Activated CD8-positive, alpha-beta memory T cell treated with anti-CD3 and anti-CD28 coated beads for 1 hour (primary cell): ENCODE results near the gene THAP7.
"Not testable (repeated sequence)": the region's sequence is repeated elsewhere in the genome, so short reads cannot be mapped to it uniquely, and the experiment has no call there.

Experiments
- DNase-seq, 2 donors: peaks; one replicate each; pipeline ENCODE4 v3.0.0-alpha.2; 2020; ENCODE audit warnings: low read depth in 1 of 2; ENCODE audit errors: extremely low read depth in 1 of 2

THAP7 gene

DNA sequence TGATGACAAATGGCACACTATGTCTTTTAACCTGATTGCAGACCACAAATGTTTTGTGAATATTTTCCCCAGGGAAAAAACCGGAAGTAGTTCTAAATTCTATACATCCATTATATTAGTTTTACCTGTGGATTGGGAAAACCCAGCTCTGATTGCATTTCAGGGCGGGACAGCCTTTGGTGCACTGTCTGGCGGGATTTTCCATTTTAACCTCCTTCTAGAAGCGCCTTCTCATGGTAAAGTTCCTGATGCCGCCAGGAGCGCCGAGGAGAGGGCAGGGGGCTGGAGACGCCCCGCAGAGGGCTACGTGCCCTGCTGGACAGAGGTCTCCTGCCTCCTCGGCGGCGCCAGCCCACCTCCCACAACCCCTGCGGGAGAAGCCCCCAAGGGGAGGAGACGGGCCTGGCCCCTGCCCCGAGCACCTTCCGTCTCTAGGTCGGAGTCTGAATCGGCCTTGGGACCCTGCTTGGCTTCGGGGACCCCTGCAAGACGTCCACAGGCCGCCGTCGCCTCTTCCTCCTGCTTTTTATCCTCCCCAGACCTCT is 11.8 kb upstream of the THAP7 start:
- no peak for DNase-seq

DNA sequence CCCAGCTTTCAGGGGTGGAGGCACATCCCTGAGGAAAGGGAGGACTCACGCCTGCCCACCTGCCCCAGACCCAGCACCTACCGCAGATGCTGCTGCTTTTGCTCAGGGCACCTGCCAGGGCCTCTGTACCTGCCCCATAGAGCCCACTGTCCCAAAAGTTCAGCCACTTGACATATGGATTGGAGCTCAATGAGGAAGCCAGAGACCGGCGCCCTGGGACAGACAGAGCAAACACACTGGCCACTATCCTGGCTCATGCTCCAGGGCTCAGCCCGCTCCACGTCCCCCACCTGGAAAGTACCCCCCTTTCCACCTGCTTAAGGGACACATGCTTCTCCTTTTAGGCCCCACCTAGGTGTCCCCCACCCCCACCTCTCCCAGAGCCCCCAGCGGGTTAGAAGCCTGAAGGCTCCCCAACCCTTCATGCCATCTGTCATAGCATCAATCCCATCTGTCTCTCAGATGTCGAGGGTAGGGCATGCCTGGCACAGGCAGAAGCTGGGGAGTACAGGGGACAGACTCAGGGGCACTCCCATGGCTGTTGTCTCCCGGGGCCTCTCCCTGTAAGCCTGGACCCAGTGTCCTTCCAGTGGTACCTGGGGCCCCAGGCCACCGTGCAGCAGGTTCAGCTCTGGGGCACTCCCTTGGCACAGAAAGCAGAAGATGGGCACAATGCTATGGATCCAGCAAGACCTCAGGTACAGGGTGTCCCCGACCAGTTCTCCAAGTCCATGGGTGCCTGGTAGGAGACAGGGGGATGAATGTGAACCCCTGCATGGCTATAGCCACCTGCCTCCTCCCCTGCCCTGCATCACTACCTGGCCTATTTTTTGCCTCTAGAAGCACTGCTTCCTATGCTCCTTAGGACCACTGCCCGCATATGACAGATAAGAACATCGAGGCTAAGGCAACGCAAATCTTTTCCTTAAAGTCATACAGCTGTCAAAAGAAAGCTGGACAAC is 10.8 kb upstream of the THAP7 start:
- DNase-seq, result no peak

DNA sequence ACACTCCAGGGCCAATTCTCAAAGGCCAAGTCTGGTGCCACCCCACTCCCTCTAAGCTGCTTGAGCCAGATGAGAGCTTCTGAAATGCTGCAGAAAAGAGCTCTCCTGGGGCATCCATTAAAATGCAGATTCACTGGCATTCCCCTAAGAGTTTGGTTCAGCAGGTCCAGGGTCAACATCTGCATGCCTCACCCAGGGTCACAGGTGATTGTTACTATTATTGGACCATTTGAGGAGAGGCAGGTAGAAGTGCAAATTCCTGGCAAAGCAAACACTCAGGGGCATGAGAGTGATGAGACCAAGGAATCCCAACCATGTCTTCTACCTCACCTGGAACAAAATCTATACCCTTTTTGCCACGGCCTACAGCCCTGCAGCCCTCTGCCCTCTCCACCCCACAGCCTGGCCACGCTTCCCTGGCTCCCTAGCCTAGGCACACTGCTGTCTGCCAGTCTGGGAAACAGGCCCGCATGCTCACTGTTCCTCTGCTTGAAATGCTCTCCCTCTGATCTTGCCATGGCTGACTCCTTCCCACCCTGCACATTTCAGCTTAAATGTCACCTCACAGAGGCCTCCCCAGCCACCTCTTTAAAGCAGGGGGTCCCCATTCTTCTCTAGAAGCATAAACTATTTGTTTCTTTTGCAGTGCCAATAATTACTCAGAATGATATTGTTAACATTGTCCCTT is 8.7 kb upstream of the THAP7 start:
- no peak for DNase-seq

DNA sequence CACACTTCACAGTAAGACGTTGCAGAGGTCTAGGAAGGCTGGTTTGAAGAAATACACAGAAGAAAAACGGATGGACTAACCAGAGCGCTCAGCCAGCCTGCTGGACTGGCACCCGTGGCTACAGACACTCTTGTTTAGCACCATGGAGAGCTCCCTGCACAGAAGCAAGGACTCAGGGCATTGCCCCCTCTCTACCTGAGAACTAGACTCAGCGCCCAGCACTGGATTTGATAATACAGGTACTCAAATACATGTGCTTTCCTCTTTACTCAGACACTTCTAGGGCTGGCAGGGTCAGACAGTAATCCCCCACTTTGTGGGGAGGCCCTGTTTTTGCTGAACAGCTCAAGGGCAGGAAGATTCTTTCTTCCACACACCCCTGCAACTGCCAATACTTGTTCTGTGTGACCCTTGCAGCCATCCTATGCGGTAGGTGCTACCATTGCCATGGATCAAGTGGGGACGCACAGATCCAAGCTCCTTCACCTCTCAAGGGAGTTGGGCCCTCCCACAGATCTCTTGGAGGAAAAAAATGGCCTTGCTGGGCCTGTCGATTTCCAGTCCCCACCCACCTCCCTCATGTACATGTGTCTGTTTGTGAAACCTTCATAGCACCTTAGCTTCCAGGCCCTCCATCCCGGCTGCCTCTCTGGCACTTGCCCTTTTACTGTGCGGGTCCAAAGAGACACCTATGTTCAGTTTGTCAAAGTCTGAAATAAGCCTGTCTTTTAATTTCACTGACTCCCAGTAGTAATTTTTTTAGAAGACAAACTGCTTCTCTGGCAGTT is 7.9 kb upstream of the THAP7 start:
- DNase-seq, result no peak

DNA sequence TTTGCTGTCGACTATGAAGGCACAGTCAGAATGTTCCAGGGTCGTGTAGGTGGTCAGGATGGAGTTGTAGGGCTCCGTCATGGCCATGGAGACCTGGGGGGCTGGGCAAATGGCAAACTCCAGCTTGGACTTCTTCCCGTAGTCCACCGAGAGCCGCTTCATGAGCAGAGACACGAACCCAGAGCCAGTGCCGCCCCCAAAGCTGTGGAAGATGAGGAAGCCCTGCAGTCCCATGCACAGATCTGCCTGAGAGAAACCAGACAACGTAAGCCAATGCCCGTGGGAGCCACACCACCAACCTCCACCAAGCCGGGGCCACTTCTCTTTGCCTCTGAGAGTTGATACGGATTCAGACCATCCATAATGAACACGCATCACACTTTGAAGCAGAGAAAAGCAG is 7.3 kb upstream of the THAP7 start:
- DNase-seq, result not testable (repeated sequence)

DNA sequence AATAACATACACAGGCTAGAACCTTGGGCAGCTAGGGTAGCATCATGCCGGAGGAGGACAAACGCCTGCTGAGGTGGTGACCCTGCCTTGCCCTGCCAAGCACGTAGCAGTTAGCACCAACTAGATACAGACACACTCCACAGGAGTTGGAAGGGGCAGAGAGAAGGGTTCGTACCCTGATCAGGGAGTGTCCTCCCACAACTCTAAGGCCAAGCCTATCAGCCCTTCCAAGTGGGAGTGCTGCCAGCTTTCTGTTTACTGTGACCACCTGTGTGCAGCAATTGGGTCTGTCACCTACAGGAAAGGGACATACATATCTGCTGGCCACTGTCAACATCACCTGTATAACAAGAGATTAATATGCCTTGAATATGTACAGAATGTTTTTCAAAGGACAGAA is 1.9 kb upstream of the THAP7 start:
- no peak for DNase-seq

DNA sequence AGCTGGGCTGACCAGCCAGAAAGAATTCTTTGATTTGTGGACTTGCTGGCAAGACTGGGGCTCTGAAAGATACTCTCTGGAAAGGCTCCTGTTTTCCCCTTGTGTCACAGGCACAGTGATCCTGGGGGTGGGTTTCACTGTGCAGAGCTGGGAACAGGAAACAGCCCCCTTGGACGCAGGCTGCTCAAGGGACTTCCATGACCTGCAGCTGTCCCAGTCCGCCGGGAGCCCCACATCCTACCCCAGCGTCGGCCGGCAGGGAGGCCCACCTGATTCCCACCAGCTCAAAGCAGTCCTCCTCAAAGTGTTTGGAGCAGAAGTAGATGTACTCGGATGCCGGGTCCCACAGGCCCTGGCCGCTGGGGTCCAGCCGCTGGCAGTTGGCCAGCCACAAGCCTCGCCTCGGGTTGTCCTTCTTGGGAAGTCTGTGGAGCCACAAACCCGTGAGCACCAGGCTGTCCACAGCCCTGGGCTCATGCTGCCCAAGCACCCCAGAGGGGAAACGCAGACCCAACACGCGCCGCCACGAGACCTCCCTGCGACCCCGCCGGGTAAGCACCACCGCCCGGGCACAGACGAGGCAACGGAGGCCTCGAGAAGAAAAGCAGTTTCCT is 824 bp downstream of the THAP7 start:
- DNase-seq, result no peak

DNA sequence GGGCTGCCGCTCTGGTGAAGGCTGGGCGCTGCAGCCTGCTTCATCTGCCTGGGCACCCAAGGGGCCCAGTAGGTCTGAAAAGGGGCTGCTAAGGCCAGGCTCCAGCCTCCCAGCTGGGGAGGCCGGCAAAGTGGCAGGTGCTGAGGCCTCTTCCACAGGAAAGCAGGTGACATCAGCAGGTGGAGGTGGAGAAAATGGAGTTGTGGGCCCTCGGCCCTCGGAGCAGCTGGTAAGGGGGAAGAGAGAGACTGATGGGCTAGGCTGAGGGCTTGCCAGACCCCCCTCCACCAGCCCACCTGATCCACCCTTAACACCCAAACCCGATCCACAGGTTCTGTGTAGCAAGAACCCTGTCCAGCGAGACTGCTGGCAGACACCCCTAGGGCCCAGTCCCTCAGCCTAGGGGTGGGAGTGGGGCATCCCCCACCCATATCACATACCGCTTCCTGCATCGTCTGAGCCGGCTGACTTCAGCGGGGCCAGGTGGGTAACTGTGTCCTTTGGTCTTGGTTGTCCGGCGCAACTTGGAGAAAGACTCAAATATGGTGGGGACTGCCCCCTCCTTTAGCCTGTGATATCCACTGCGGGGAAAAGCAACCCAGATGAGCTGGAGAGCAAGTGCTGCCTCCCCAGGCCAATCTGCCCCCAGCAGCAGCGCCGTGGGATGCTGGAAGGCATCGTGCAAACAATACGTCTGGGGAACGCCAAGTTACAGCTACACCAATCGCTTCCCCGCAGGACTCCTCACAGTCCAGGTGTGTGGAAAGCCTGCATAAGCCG is 1.5 kb downstream of the THAP7 start:
- no peak for DNase-seq

DNA sequence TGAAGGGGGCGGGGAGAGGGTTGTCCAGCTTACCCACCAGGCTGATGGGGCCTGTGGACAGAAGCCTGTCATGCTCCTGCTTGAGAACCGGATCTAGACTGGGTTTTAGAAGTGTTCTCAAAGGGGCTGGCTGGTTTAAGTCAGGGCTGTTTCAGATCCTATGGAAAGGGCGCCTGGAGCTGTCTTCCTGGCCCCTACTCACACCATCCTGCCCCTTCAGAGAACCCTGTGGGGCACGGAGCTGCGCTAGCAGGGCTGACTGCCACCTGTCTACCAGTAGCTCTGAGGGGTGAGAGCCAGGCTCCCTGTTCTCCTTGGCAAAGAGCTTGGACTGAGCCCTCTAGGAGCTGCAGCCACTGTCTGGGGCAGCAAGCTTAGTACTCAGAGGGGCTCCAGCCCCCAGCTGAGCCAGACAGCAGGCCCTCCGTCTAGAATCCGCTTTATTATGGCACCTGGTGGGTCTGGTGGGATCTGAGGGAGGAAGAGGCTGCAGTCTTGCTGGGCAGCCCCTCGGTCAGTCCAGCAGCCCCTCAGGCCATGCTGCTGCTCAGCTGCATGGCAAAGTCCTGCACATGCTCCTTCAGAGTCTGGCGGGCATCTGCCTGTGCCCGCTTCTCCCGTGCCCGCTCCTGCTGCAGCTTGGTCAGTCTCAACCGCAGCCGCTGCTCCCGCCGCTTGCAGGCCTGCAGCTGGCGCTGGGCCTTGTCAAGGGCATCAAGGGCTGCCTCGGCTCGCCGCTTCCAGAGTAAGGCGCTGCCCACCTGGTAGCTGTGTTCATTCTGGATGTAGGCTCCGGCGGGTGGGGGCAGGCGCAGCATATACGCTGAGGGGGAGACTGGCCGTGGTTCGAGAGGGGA is 2.3 kb downstream of the THAP7 start:
- DNase-seq, result no peak

DNA sequence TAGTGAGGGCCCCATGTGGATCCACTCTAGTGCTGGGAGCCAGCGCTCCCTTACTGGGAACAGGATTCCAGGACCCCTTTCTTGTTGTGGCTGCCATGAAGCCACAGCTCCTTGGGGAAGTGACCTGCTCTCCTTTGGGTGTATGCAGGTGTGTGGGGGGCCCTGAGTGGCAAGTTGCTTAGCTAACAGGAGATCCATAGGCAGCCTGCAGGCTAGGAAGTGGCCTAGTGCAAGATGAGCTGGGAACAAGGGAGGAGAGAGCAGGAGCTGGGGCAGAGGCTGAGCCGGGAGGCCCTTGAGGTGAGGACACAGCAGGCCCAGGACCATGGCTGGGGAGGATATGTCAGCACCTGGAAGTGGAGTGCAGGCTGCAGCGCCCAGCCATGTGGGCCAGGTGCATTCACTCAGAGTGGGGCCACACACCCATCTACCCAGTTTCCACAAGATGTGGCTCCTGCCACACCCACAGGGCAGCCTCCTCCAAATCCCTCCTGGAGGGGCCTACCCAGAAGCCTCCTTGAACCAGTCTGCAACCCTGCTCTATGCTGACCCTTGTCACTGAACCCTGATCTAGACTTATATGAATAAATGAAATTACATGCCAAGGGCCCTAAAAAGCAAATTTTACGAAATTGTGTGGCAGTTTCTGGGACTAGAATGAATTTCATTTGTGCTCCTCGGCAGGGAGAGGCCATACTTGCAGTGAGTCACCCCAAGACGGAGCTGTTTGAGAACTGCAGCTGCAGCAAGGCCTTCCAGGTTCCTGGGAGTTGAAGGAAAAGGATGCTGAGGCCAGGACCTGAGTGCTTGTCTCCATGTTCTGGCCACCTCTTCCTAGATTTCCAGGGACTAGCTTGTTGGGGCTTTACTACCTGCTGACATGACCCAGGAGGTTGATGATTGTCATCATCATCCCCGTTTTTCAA is 3.2 kb downstream of the THAP7 start:
- DNase-seq, result no peak

DNA sequence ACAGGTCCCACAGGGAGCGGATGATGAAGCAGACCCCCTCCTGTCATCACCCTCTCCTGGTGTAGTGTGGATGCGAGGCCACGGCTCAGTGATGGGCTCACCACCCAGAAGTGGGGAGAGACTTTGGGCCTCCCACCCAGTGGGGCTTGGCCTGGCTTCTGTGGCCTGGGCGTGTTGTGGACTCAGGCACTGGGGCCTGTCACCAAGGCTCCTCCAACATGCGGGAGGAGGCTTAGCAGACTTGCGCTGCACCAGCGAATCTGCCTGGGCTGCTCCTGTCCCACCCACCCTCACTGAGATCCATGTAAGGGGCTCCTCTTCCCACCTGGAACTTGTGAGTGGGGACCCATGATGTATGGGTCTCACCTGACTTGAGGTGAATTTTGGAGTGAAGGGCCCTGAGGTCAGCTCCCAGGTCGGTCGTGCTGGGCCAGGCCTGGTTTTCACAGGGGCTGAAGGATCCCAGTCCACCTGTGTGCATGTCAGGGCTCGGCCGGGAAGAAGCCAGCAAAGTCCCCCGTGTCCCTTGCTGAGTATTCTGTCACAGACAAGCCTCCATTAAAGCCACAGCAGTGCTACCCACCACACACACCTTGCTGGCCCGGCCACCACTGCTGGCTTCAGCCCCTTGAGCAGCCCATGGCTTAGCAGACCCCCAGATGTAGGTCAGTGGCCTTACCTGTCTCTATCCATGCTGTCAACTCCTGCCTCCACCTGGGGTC is 4.2 kb downstream of the THAP7 start:
- no peak for DNase-seq

DNA sequence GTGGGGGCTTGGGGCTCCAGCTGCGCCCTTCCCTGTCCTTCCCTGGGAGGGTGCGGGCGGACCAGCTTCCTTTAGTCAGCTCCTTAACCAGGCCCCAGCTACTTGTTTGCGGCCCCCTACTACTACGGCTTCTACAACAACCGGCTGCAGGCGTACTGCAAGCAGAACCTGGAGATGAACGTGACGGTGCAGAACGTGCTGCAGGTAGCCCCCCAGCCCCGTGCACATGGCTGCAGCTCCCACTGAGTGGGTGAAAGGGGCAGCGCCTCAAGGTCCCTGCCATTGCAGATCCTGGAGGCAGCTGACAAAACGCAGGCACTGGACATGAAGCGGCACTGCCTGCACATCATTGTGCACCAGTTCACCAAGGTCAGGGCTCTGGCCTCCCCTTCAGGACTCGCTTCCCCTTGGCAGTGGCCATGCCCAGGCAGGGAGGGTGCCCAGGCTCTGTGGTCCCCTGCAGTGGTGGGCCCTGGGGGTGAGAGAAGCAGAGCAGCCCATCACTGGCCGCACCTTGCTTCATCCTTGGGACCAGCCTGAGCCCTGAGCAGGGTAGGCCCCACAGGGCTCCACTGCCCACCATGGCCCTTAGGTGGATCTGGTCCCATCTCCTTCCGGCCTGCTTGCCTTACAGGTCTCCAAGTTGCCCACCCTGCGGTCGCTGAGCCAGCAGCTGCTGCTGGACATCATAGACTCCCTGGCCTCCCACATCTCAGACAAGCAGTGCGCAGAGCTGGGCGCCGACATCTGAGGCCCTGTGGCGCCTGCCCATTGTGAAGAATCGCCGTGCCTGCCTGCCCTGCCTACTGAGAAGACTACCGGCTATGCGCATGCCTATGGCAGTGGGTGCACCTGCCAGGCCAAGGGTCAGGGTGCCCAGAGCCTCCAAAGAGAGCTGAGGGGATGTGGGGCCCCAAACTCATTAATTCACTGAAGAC is 5.1 kb downstream of the THAP7 start:
- no peak for DNase-seq

DNA sequence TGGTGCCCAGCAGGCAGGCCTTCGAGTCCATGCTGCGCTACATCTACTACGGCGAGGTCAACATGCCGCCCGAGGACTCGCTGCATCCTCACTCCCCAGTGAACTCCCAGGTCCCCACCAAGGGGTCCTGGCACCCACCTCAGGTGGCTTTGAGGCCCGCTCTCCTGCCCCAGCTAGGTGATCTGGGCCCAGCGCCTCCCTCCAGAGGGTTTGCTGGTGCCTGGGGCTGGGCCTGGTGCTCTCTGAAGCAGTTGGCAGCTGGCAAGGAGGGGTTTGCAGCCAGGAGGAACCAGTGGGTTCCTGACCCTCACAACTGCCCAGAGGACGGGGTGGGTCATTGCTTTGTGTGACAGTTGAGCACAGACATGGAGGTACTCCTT is 5.9 kb downstream of the THAP7 start:
- no peak for DNase-seq

DNA sequence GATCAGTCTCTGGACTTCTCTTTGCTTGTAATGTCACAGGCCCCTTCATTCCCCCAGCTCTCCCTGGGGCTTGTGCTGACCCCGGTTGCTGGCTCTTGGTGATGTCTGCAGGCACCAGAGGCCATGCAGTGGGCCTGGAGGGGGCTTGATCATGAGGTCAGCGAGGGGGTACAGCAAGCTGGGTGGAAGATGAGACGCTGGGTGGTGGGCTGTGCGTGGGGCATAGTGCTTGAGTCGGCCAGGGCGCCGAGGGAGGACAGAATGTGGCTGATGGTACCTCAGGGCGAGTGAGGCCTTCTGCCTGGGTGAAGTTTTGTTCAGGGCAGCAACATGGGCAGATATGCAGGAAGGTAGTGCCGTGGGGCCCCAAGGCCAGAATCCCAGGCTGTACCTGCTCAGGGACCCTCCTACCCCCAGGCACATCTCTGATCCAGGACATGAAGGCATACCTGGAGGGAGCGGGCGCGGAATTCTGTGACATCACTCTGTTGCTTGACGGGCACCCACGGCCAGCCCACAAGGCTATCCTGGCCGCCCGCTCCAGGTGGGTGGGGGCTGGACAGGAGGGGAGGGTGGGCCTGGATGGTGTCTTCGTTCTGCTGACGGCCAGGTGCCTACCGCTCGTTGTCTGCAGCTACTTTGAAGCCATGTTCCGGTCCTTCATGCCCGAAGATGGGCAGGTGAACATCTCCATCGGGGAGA is 6.4 kb downstream of the THAP7 start:
- no peak for DNase-seq

DNA sequence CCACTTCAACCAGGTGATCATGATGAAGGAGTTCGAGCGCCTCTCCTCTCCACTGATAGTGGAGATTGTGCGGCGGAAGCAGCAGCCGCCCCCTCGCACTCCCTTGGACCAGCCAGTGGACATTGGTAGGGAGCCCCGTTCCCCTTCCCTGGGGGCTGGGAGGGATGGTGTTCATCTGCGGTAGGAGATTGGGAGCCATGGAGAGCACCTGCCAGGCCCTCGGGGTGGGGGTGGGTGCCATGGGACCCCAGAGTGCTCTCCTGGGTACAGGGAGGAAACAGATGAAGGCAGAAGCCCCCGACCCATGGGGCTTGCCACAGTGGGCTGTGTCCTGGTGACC is 7.0 kb downstream of the THAP7 start:
- DNase-seq, result no peak
